HG03354 (cell line): ENCODE data around the gene CSTPP1.

Experiments used
- ATAC-seq: cut with Tn5 transposase; IDR thresholded peaks from one replicate; pipeline ENCODE4 v1.9.1; 2021; ENCODE audit warnings: mild to moderate bottlenecking; ENCODE audit not compliant: unreplicated experiment, poor library complexity, severe bottlenecking

CSTPP1 gene

GRCh38 chr11:46936138-46937110 lies at the start of gene CSTPP1:
TSS of gene CSTPP1 (plus strand) at chr11:46936761. CDS start at chr11:46936806, 45 bp downstream.
- ATAC-seq = peak; percentile 99

- no peak for ATAC-seq
Observed at GRCh38 chr11:46888636-46889035, 47.9 kb upstream of the CSTPP1 start.

- ATAC-seq = no peak
Observed at GRCh38 chr11:46889251-46889650, 47.3 kb upstream of the CSTPP1 start.

- peak; percentile 64 for ATAC-seq
Observed at GRCh38 chr11:46889689-46890475, 46.7 kb upstream of the CSTPP1 start.

- no peak for ATAC-seq
Observed at GRCh38 chr11:46890665-46891064, 45.9 kb upstream of the CSTPP1 start.

DNA sequence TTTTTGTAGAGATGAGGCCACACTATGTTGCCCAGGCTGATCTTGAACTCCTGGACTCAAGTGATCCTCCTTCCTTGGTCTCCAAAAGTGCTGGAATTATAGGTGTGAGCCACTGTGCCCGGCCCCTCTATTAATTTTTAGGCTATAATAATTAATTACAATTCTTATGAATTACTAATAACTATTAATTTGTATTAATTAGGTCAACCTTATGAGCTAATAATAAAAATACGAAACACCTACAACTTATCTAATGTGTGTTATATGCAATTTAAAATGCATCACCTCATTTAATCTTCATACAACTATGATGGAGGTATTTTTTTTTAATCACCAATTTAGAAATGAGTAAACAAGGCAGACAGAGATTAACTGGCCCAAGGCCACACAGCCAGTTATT lies 44.5 kb upstream of the CSTPP1 start:
- ATAC-seq = no peak

DNA sequence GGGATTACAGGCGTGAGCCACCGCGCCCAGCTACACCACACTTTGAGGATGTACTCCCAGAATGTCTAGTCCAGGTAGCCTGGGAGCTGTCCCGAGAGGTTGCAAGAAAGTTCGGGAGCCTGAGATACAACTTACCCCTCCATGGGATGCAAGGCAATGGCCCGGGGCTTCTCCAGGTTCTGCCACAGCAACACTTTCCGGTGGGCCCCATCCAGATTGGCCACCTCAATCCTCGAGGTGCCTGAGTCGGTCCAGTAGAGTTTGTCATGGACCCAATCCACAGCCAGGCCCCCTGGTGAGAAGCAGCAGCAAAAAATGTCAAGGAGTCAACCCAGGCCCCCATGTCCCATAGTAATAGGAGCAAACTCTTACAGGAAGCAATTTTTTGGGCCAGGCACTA lies 43.7 kb upstream of the CSTPP1 start:
- ATAC-seq = no peak

GRCh38 chr11:46894506-46894905 lies 42.1 kb upstream of the CSTPP1 start:
- ATAC-seq = no peak

DNA sequence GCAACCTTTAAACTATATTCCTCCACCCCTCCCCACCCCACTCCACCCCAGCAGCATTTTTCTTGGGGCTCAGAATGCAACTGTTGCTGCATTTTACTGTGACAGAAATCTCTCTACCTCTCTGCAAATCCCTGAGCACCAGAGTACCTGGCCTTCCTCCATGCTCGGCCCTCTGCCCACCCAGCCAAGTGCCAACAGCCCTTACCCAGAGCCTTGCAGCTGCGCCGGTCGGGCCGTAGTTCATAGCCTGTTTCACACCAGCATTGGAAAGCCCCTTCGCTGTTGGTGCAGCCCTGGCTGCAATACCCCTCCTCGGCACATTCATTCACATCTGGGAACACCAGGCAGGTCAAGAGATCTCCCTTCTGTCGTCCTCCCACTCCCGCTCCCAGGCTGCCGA lies 41.6 kb upstream of the CSTPP1 start:
- no peak for ATAC-seq

DNA sequence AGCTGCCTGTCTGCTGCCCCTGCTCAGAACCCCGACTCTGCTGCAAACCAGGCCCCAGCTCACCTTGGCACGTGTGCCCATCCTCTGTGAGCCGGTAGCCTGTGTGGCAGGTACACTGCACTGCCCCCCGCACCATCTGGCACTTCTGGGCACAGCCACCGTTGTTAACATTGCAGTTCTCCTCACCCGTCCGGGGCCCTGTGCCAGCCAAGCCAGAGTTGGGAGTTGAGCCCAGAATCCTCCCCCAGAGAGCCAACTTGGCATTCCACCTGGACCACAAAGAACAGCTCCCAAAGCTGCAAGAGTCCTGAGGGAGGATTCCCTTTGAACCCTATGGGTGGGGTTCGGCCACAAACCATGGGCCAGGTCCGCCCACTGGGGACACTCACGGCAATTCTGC lies 40.7 kb upstream of the CSTPP1 start:
- ATAC-seq = no peak

DNA sequence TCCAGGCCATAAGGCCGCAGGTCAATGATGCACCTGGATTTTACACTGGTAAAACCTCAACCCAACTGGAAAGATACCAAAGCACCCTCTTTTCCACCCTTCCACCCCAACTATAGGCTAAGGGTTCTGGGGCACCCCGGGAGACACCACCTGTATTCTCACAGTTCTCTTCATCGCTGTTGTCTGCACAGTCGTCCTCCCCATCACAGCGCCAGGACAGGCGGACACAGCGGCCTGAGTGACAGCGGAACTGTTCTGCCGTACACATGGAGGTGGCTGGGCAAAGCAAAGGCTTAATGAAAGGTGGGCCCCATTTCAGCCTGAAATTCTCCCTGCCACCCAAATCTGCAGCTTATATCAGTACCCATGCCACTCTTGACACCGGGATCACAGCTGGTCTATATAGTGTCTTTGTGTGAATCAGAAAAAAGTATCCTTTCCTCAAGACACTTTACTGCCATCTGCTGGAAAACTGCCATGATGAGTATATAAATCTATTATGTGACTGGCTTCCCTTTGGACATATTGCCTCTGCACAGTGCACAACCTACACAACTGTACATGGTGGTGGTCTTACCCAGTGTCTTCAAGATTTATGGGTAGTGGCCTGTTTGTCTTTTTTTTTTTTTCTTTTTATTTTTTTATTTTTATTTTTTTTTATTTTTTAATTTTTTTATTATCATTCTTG lies 39.7 kb upstream of the CSTPP1 start:
- ATAC-seq = no peak

- ATAC-seq = no peak
Observed at GRCh38 chr11:46898396-46899095, 38.0 kb upstream of the CSTPP1 start.

DNA sequence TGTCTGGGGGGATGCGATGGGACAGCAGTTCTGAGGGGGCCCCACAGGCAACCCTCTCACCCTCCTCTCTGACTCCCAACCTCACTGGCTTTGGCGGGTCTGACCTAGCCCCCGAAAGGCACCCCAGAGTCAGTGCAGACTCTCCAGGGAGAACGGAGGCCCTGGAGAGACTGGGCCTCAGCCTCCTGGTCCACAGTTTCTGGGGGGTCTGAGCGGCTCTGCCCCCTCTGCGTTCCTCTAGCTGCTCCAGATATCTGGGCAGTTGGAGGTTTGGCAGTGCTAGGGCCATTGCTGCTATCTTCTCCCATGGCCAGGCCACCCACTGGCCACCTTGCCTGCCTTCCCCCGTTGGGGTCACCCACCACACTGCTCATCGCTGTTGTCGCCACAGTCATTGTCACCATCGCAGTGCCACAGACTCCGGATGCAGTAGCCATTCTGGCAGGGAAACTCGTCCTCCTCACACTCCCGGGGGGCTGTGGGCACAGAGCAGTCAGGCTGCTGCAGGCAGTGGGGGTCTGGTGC lies 37.0 kb upstream of the CSTPP1 start:
- no peak for ATAC-seq

DNA sequence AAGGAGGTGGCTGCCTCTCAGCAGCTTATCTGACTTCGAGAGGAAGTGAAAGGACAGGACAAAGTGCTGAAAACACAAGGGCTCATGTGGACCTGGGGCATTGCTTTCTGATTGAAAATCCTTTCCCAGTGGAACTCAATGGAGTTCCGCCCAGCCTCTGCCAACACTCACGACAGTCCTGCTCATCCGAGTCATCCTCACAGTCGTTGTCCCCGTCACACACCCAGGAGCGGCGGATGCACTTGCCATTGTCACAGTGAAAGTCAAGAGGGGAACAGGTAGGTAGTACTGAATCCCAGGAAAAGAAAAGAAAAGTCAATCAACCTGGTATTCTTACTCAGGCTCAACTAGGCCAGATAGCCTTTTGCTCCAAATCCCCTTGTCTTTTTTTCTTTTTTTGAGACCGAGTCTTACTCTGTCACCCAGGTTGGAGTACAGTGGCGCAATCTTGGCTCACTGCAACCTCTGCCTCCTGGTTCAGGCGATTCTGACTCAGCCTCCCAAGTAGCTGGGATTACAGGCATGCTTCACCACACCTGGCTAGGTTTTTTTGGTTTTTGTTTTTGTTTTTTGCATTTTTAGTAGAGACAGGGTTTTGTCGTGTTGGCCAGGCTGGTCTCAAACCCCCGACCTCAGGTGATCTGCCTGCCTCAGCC lies 36.3 kb upstream of the CSTPP1 start:
- ATAC-seq = no peak

GRCh38 chr11:46901156-46901555 lies 35.4 kb upstream of the CSTPP1 start:
- ATAC-seq = no peak

- ATAC-seq = no peak
Observed at GRCh38 chr11:46902694-46903093, 33.9 kb upstream of the CSTPP1 start.

DNA sequence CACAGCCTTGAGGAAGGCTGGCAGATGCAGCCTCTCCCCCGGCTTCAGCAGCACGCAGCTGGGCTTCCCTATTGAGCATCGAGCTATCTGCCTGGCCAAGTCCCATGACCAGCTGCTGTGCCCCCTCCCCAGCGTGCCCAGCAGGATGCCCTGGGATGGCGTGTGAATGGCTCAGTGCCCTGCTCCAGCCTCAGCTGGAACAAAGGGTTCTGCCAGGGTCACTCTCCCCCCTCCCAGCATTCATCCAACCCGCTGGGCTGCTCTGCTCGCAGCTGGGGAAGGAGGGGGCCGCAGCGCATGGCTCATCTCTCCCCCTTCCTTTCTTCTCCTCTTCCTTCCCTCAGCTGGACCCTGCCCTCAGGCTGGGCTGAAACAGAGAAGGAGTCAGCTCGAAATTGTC lies 32.7 kb upstream of the CSTPP1 start:
- no peak for ATAC-seq

DNA sequence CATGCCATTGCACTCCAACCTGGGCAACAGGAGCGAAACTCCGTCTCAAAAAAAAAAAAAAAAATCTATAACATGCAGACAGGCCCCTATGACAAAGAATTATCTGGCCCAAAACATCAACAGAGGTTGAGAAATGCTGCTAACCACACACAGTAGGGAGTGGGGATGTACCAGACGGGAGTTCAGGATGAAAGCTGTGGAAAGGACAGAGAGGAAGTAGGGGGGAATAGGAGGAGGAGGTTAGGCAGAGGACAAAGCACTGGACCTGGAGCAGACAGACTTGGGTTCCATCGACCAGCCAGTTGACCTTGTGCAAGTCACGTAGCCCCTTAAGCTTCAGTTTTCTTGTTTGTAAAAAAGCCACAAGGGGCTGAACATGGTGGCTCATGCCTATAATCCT lies 30.8 kb upstream of the CSTPP1 start:
- ATAC-seq = no peak

DNA sequence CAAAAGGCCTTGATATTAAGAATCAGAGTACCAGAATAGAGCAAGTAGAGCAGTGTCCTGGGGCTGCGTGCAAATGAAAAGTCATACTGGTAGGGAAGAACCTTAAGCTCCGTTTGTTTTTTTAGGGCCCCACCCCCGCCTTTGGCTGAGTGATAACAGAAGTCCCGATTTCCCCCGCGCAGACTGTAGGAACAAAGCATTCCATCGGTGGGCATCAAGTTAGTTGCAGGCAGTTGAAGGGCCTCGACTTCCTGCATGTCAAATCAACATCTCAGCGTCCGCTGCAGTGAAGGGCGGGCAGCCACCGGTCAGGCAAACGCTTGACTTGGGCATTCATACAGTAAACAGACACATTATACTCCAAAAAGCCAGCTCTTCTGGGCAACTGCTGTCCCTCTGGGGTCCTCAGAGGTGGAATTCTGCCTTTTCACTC lies 29.9 kb upstream of the CSTPP1 start:
- ATAC-seq = no peak
